Stomach (tissue), 9 donors: ENCODE results near the gene UNC5B. TPM values are rescaled to one million over a fixed set of nuclear protein-coding genes. Genes with fewer than 3 reads are reported as not detected.

ENCODE experiments used
- DNase-seq, 2 donors: peaks; one replicate each; pipeline versions ENCODE4 v3.0.0 to v3.0.0-alpha.2; 2013 to 2019
- H3K27ac ChIP-seq, 5 donors: fragments of 200-600 bp in 4 of 5; sonication (generic) in 4 of 5; one replicate each; pipeline ENCODE4 v1.5.1; 2013 to 2019; ENCODE audit warnings: mild to moderate bottlenecking in 1 of 5, moderate library complexity in 1 of 5
- H3K27me3 ChIP-seq, 3 donors: fragments of 200-600 bp; sonication (generic); one replicate each; pipeline ENCODE4 v1.5.1; 2017 to 2019; ENCODE audit warnings: mixed run types in 1 of 3
- H3K36me3 ChIP-seq, 4 donors: fragments of 200-600 bp; sonication (generic); 1 replicate in 3 of 4; 2 replicates in 1 of 4; pipeline ENCODE4 v1.5.1; 2016 to 2019
- H3K4me1 ChIP-seq, 4 donors: fragments of 200-600 bp; sonication (generic); one replicate each; pipeline ENCODE4 v1.5.1; 2016 to 2019
- H3K4me3 ChIP-seq, 4 donors: fragments of 200-600 bp; sonication (generic) in 3 of 4; one replicate each; pipeline ENCODE4 v1.5.1; 2016 to 2019; ENCODE audit warnings: mild to moderate bottlenecking in 1 of 4
- H3K9me3 ChIP-seq, 4 donors: fragments of 200-600 bp; sonication (generic); one replicate each; pipeline ENCODE4 v1.5.1; 2016 to 2019
- CTCF ChIP-seq, 7 experiments: fragments of 450-650 bp in 4 of 7; fragments of 200-600 bp in 3 of 7; sonication (generic) in 3 of 7; IDR thresholded peaks; one replicate each; pipeline ENCODE4 v1.5.1; 2016 to 2019; ENCODE audit warnings: antibody characterized with exemption in 7 of 7, control low read depth in 2 of 7, mild to moderate bottlenecking in 1 of 7
- EP300 ChIP-seq: sonication (generic); formaldehyde crosslinking; IDR thresholded peaks from one replicate; pipeline ENCODE4 v1.6.1; 2017; ENCODE audit warnings: antibody characterized with exemption
- POLR2A ChIP-seq, 4 donors: fragments of 450-650 bp; IDR thresholded peaks; one replicate each; pipeline ENCODE4 v1.6.1; 2016; ENCODE audit warnings: antibody characterized with exemption in 4 of 4, control low read depth in 2 of 4, mild to moderate bottlenecking in 1 of 4, moderate library complexity in 1 of 4
- POLR2AphosphoS5 ChIP-seq, 3 donors: sonication (generic); formaldehyde crosslinking; IDR thresholded peaks; one replicate each; pipeline ENCODE4 v1.6.1; 2016; ENCODE audit warnings: antibody characterized with exemption in 3 of 3
- WGBS, 5 donors: extraction: QIAGEN DNeasy Blood & Tissue Kit in 3 of 5; methylation state at CpG; one replicate each; pipeline versions ENCODE4 v1.1.5 to v1.1.7; 2013 to 2018; 5-methylcytosine and 5-hydroxymethylcytosine counted together
- intact Hi-C: fragments of 100-400 bp; cut with DNase I; formaldehyde crosslinking; loops from one replicate; pipeline ENCODE4 v1.15.1; 2023; ENCODE audit warnings: low total_unique reads
- polyA plus RNA-seq, 3 donors: library from polyadenylated mRNA; stranded (reverse); fragments of 200-250 nt; gene quantifications; one replicate each; pipeline ENCODE4 v1.2.3, GENCODE V29; 2013
- total RNA-seq, 5 donors: library from RNA; depleted of rRNA; stranded (reverse); fragments of >200 nt; gene quantifications; one replicate each; pipeline versions ENCODE4 v1.1.0 to v1.2.3, GENCODE V29; 2014 to 2016
- donor health status: healthy with polysubstance abuse.
- donor health status: Bipolar disorder and iron deficiency.
- donor health status: healthy.

UNC5B gene
- total and polyA plus RNA-seq, 8 donors: 1.4 to 42.9 (median 5.7) TPM

GRCh38 chr10:71285180-71285545, 72.8 kb downstream of the UNC5B start:
- WGBS, 5 donors: 20 to 48% (median 42%) methylated on average over 1 to 11 of the region's 11 CpGs
- peak; percentile 44 to 83 for DNase-seq
- Histone ChIP-seq H3K4me3 (no peak overlapping the region), H3K27ac (no peak overlapping the region), H3K27me3 (no peaks in the 10 kb centered on the region), H3K36me3 (peaks cover 0 to 77% (median 55%) of the 10 kb centered on the region in 4 donors), H3K4me1 (no peaks in the 10 kb centered on the region), H3K9me3 (no peaks in the 10 kb centered on the region)
- intact Hi-C loops: no loop called here
- peak in 5 of 7 experiments; percentile 46 to 76 (median 54) for TF ChIP-seq CTCF (IDR thresholded peaks at IDR 0.05)
- no peak for TF ChIP-seq POLR2A (IDR thresholded peaks at IDR 0.05)

GRCh38 chr10:71285986-71286385, 73.6 kb downstream of the UNC5B start:
- H3K27ac ChIP-seq: no peak overlapping the region
- no peaks in the 10 kb centered on the region for H3K27me3 ChIP-seq
- WGBS, 5 donors: 68 to 84% (median 77%) methylated on average over 4 of the region's 4 CpGs
- no peak for DNase-seq
- TF ChIP-seq CTCF (IDR thresholded peaks at IDR 0.05) (no peak), POLR2A (IDR thresholded peaks at IDR 0.05) (no peak), POLR2AphosphoS5 (IDR thresholded peaks at IDR 0.05) (no peak), EP300 (no peak)
- H3K9me3 ChIP-seq: no peaks in the 10 kb centered on the region
- H3K4me3 ChIP-seq: no peak overlapping the region
- no peaks in the 10 kb centered on the region for H3K4me1 ChIP-seq
- intact Hi-C loops: no loop called here
- peaks cover 0 to 80% (median 55%) of the 10 kb centered on the region in 4 donors for H3K36me3 ChIP-seq

GRCh38 chr10:71286521-71287294, 74.3 kb downstream of the UNC5B start:
- intact Hi-C loops: no loop called here
- no peak overlapping the region for H3K27ac ChIP-seq
- TF ChIP-seq POLR2A (IDR thresholded peaks at IDR 0.05) (no peak), EP300 (no peak), POLR2AphosphoS5 (IDR thresholded peaks at IDR 0.05) (no peak), CTCF (IDR thresholded peaks at IDR 0.05) (no peak)
- H3K36me3 ChIP-seq: peaks cover 0 to 85% (median 59%) of the 10 kb centered on the region in 4 donors
- H3K9me3 ChIP-seq: no peaks in the 10 kb centered on the region
- 84 to 91% (median 89%) methylated on average over 17 of the region's 17 CpGs for WGBS, 5 donors
- no peak overlapping the region for H3K4me3 ChIP-seq
- H3K27me3 ChIP-seq: no peaks in the 10 kb centered on the region
- DNase-seq: no peak
- no peaks in the 10 kb centered on the region for H3K4me1 ChIP-seq

GRCh38 chr10:71287456-71287855, 75.1 kb downstream of the UNC5B start:
- no peak for DNase-seq
- Histone ChIP-seq H3K27ac (no peak overlapping the region), H3K36me3 (peaks cover 0 to 86% (median 60%) of the 10 kb centered on the region in 4 donors), H3K4me1 (no peaks in the 10 kb centered on the region), H3K9me3 (no peaks in the 10 kb centered on the region), H3K27me3 (no peaks in the 10 kb centered on the region), H3K4me3 (no peak overlapping the region)
- intact Hi-C loops: no loop called here
- TF ChIP-seq EP300 (no peak), CTCF (IDR thresholded peaks at IDR 0.05) (no peak), POLR2AphosphoS5 (IDR thresholded peaks at IDR 0.05) (no peak), POLR2A (IDR thresholded peaks at IDR 0.05) (no peak)
- 82 to 90% (median 84%) methylated on average over 11 to 14 of the region's 14 CpGs for WGBS, 5 donors
